ENCODE results near the gene PTGFR. TPM values are rescaled to one million over a fixed set of nuclear protein-coding genes. Genes with fewer than 3 reads are reported as not detected.

The PTGFR gene
- total and polyA plus RNA-seq, 2 of the 4 experiments (the other 2 are of a cell fraction): 1.7 to 5.4 TPM

DNA sequence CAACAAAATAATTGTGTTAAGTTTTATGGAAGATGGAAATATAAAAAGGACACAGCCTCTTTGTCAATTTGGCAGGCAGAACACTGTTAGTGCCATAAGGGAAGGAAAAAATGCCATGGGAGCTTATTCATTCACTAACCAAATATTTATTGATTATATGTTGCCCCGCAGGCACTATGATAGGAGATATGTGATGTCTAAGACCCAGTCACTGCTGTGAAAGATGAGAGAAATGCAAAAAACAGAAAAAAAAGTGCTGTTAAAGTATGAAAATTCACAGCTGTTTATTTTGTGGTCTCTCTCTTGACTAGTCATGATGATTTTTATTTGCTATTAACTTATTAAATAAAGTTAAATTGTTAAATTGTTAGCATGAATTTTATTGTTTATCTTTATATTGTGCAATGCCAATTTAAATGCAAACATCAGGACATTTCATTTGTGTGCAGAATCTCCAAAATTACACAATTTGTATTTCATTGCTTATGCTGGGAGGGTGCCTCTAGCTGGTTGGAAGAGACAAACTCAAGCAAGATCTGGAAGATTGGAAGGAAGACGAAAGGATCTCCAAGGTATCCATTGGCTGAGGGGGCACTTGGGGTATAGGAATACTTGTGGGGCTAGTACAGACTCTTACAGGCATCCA lies 17.8 kb upstream of the PTGFR start:
- Histone ChIP-seq H3K23ac (ENCODE audit: low read depth, low read length) (no peak overlapping the region), H3K27ac (ENCODE audit: insufficient read depth, low read length) (peak overlapping the region; percentile 37; the same call in 1 of the 2 replicates), H2AK5ac (ENCODE audit: low read depth, low read length) (no peak overlapping the region), H3K4ac (ENCODE audit: low read depth, low read length) (no peak overlapping the region), H2BK120ac (ENCODE audit: low read depth, low read length) (no peak overlapping the region), H2BK5ac (ENCODE audit: low read depth, low read length, poor library complexity, severe bottlenecking) (no peak overlapping the region), H2BK20ac (ENCODE audit: low read depth, low read length) (no peak overlapping the region), H2AFZ (replicated peaks; ENCODE audit: low read length, poor library complexity) (no peak overlapping the region), H4K5ac (ENCODE audit: low read depth, low read length) (no peak overlapping the region; the same call in 1 of the 2 replicates), H4K20me1 (ENCODE audit: insufficient read depth, low read length) (no peaks in the 10 kb centered on the region), H3K4me3 (ENCODE audit: insufficient read depth, low read depth, low read length) (no peak overlapping the region), H3K9me3 (ENCODE audit: control insufficient read depth, insufficient read depth, low read length) (no peaks in the 10 kb centered on the region), H3K18ac (ENCODE audit: low read depth, low read length) (no peak overlapping the region; the same call in 1 of the 2 replicates), H3K4me2 (ENCODE audit: low read depth, low read length) (no peak overlapping the region), H3K14ac (replicated peaks; ENCODE audit: low read depth, low read length) (no peak overlapping the region), H3K9me1 (ENCODE audit: insufficient read depth, low read length) (no peaks in the 10 kb centered on the region), H3K4me1 (ENCODE audit: control insufficient read depth, insufficient read depth, low read length) (peaks cover 4% of the 10 kb centered on the region; the same call in 1 of the 2 replicates), H2BK15ac (ENCODE audit: low read depth, low read length) (no peak overlapping the region), H2AK9ac (replicated peaks; ENCODE audit: low read depth, low read length, poor library complexity) (no peak overlapping the region), H4K8ac (ENCODE audit: low read depth in 2 of 2, low read length in 2 of 2) (no peak overlapping the region), H4K91ac (ENCODE audit: insufficient read depth, low read depth, low read length) (peak overlapping the region; percentile 11), H3K27me3 (ENCODE audit: control insufficient read depth, insufficient read depth, low read length) (no peaks in the 10 kb centered on the region), H3K9ac (ENCODE audit: low read depth, low read length) (no peak overlapping the region), H3K56ac (ENCODE audit: extremely low read depth, insufficient read depth, low read length) (no peak overlapping the region), H3K79me1 (ENCODE audit: low read depth in 1 of 2, low read length in 2 of 2) (no peaks in the 10 kb centered on the region), H3K36me3 (ENCODE audit: control insufficient read depth, insufficient read depth, low read length) (no peaks in the 10 kb centered on the region)
- DNase-seq: no peak
- intact Hi-C loops (cut with micrococcal nuclease) (no loop called here), dilution Hi-C loops (cut with HindIII; ENCODE audit: low sequenced_read_pairs, unreplicated experiment) (no loop called here), in situ Hi-C loops (cut with MboI; ENCODE audit: low sequenced_read_pairs) (no loop called here)
- TF ChIP-seq CHD1 (IDR thresholded peaks at IDR 0.05; ENCODE audit: low read depth, low read length): no peak
- TF ChIP-seq CEBPB (IDR thresholded peaks at IDR 0.05; ENCODE audit: low read depth, low read length): peak; percentile 70
- BruUV-seq (replicated peaks): no TSS peak
- ChIA-PET POLR2A (ENCODE audit: unreplicated experiment) (no interaction called here), CTCF (no interaction called here)
- peak; percentile 44 for ATAC-seq (ENCODE audit: low read depth)
- no CpG with 5 or more reads among the region's 2 CpGs for WGBS, 2 experiments (ENCODE audit: extremely low coverage in 2 of 2, insufficient read length in 1 of 2)

Measured in IMR-90 (cell line).